Panc1 (cell line): Measurements from ENCODE around the gene CREB3L1. TPM values are rescaled to one million over a fixed set of nuclear protein-coding genes. Genes with fewer than 3 reads are reported as not detected.

Experiments
- ATAC-seq: fragments of 200-7000 bp; cut with Tn5 transposase; 2 replicates; pipeline ENCODE4 v1.9.1; 2020; ENCODE audit warnings: mild to moderate bottlenecking, moderate library complexity
- BruUV-seq: library from RNA; stranded (reverse); fragments of 400-500 nt; replicated peaks from 2 replicates; lab custom pipeline; 2021; lab: Mats Ljungman, UMichigan
- CTCF ChIA-PET: fragments of 300-600 bp; sonication (Branson Sonifier 250); formaldehyde crosslinking; loops from one replicate; lab custom pipeline; 2022; ENCODE audit warnings: antibody characterized with exemption; lab: Charles Lee
- POLR2A ChIA-PET: fragments of 300-600 bp; sonication (Branson Sonifier 250); formaldehyde crosslinking; loops from one replicate; lab custom pipeline; 2022; ENCODE audit warnings: antibody characterized with exemption; lab: Charles Lee
- DNase-seq: peaks from one replicate; pipeline ENCODE4 v3.0.0-alpha.2; 2010; ENCODE audit warnings: low read depth, low spot score
- H3K27ac ChIP-seq: 2 replicates; pipeline ENCODE4 v1.5.1; 2011; ENCODE audit warnings: mild to moderate bottlenecking, low read length, inconsistent platforms
- H3K27me3 ChIP-seq: fragments of 200-500 bp; sonication (Bioruptor generic); 2 replicates; pipeline ENCODE4 v1.6.0; 2014; ENCODE audit warnings: low read length, inconsistent platforms; ENCODE audit not compliant: control insufficient read depth, insufficient read depth
- H3K36me3 ChIP-seq: fragments of 200-500 bp; sonication (Bioruptor generic); 2 replicates; pipeline ENCODE4 v1.5.1; 2014; ENCODE audit warnings: inconsistent platforms, mild to moderate bottlenecking, low read length, moderate library complexity; ENCODE audit not compliant: control insufficient read depth, insufficient read depth
- H3K4me1 ChIP-seq: 2 replicates; pipeline ENCODE4 v1.5.1; 2011; ENCODE audit warnings: inconsistent platforms, mild to moderate bottlenecking, low read length, moderate library complexity; ENCODE audit not compliant: control insufficient read depth, insufficient read depth
- H3K4me3 ChIP-seq, 2 experiments: 2 replicates each; pipeline ENCODE4 v1.5.1; 2011 to 2012; ENCODE audit warnings: low read depth in 2 of 2, low read length in 2 of 2, mild to moderate bottlenecking in 2 of 2, inconsistent platforms in 1 of 2, moderate library complexity in 1 of 2
- H3K9me3 ChIP-seq: fragments of 200-500 bp; sonication (Bioruptor generic); 2 replicates; pipeline ENCODE4 v1.5.1; 2014; ENCODE audit warnings: low read depth, mild to moderate bottlenecking, inconsistent platforms, low read length, moderate library complexity; ENCODE audit not compliant: control insufficient read depth, insufficient read depth
- POLR2AphosphoS5 ChIP-seq: IDR thresholded peaks from 2 replicates; pipeline ENCODE4 v1.6.1; 2012; ENCODE audit warnings: mild to moderate bottlenecking, low read depth, low read length, moderate library complexity
- SIN3A ChIP-seq: IDR thresholded peaks from 2 replicates; pipeline ENCODE4 v1.6.1; 2012; ENCODE audit warnings: low read depth, mild to moderate bottlenecking, low read length, moderate library complexity, borderline replicate concordance; ENCODE audit not compliant: insufficient read depth
- TCF7L2 ChIP-seq: IDR thresholded peaks from 2 replicates; pipeline ENCODE4 v1.6.1; 2011; ENCODE audit warnings: mild to moderate bottlenecking, low read depth, low read length, inconsistent platforms
- in situ Hi-C: cut with HindIII; loops from 2 replicates; pipeline ENCODE4 v1.10.0; 2016; ENCODE audit warnings: low sequenced_read_pairs, low pct_unique_long_range_greater_than_20kb
- intact Hi-C: fragments of 100-400 bp; cut with micrococcal nuclease; formaldehyde crosslinking; loops from one replicate; pipeline ENCODE4 v1.10.0; 2022; ENCODE audit not compliant: unreplicated experiment
- total RNA-seq: library from RNA; stranded (reverse); gene quantifications from one replicate; pipeline ENCODE4 v1.2.1, GENCODE V29; 2021; ENCODE audit not compliant: unreplicated experiment
- TF ChIP-seq, protein P1 (sequence below): fragments of 450-650 bp; IDR thresholded peaks from 2 replicates; pipeline ENCODE4 v1.5.1; 2017; ENCODE audit warnings: mild to moderate bottlenecking
- TF ChIP-seq, protein P2 (sequence below), 2 experiments: IDR thresholded peaks; 2 replicates each; pipeline ENCODE4 v1.6.1; 2011 to 2012; ENCODE audit warnings: low read depth in 2 of 2, control low read depth in 1 of 2, low read length in 1 of 2, mild to moderate bottlenecking in 1 of 2, moderate library complexity in 1 of 2; ENCODE audit not compliant: insufficient read depth in 1 of 2

Gene CREB3L1
- total RNA-seq, 1 experiment from 2014 or later = 35.6 TPM

DNA sequence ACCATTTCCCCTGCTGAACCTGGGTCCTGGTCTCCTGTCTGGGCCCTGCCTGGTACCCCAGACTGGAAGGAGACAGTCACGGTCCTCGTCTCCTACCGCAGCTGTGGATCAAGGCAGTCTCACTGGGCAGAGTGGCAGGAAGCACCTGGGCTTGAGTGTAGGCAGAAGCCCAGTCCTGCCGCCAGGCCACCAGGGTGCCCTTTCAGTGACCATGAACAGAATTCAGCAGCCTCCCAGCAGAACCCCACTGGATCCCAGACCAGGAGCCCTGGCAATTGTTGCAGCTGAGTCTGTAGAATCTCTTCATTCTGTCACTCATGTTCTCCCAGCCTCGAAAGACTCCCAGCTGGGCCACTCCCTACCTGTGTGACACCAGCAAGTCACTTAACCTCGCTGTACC is 25.5 kb upstream of the CREB3L1 start:
- no peak overlapping the region for H3K27ac ChIP-seq
- ATAC-seq (no peak), DNase-seq (no peak)
- H3K36me3 ChIP-seq = no peaks in the 10 kb centered on the region
- H3K27me3 ChIP-seq = no peaks in the 10 kb centered on the region
- no peaks in the 10 kb centered on the region for H3K9me3 ChIP-seq
- CTCF ChIA-PET = no interaction called here
- POLR2A ChIA-PET = interaction anchor here (0.6 kb wide), 1 partner anchor 22 kb away, joined by 5 read pairs; no protein-coding TSS in a partner anchor
- intact Hi-C loops = no loop called here
- no peaks in the 10 kb centered on the region for H3K4me1 ChIP-seq
- no TSS peak for BruUV-seq
- in situ Hi-C loops = no loop called here
- no peak overlapping the region for H3K4me3 ChIP-seq
- TF ChIP-seq TCF7L2 (no peak), SIN3A (no peak), POLR2AphosphoS5 (no peak)
- TF ChIP-seq, protein P1, sequence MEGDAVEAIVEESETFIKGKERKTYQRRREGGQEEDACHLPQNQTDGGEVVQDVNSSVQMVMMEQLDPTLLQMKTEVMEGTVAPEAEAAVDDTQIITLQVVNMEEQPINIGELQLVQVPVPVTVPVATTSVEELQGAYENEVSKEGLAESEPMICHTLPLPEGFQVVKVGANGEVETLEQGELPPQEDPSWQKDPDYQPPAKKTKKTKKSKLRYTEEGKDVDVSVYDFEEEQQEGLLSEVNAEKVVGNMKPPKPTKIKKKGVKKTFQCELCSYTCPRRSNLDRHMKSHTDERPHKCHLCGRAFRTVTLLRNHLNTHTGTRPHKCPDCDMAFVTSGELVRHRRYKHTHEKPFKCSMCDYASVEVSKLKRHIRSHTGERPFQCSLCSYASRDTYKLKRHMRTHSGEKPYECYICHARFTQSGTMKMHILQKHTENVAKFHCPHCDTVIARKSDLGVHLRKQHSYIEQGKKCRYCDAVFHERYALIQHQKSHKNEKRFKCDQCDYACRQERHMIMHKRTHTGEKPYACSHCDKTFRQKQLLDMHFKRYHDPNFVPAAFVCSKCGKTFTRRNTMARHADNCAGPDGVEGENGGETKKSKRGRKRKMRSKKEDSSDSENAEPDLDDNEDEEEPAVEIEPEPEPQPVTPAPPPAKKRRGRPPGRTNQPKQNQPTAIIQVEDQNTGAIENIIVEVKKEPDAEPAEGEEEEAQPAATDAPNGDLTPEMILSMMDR = no peak
- TF ChIP-seq, protein P2, sequence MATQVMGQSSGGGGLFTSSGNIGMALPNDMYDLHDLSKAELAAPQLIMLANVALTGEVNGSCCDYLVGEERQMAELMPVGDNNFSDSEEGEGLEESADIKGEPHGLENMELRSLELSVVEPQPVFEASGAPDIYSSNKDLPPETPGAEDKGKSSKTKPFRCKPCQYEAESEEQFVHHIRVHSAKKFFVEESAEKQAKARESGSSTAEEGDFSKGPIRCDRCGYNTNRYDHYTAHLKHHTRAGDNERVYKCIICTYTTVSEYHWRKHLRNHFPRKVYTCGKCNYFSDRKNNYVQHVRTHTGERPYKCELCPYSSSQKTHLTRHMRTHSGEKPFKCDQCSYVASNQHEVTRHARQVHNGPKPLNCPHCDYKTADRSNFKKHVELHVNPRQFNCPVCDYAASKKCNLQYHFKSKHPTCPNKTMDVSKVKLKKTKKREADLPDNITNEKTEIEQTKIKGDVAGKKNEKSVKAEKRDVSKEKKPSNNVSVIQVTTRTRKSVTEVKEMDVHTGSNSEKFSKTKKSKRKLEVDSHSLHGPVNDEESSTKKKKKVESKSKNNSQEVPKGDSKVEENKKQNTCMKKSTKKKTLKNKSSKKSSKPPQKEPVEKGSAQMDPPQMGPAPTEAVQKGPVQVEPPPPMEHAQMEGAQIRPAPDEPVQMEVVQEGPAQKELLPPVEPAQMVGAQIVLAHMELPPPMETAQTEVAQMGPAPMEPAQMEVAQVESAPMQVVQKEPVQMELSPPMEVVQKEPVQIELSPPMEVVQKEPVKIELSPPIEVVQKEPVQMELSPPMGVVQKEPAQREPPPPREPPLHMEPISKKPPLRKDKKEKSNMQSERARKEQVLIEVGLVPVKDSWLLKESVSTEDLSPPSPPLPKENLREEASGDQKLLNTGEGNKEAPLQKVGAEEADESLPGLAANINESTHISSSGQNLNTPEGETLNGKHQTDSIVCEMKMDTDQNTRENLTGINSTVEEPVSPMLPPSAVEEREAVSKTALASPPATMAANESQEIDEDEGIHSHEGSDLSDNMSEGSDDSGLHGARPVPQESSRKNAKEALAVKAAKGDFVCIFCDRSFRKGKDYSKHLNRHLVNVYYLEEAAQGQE (IDR thresholded peaks at IDR 0.05; ENCODE audit: insufficient read depth in 1 of 2, low read depth in 2 of 2, low read length in 1 of 2) = no peak

DNA sequence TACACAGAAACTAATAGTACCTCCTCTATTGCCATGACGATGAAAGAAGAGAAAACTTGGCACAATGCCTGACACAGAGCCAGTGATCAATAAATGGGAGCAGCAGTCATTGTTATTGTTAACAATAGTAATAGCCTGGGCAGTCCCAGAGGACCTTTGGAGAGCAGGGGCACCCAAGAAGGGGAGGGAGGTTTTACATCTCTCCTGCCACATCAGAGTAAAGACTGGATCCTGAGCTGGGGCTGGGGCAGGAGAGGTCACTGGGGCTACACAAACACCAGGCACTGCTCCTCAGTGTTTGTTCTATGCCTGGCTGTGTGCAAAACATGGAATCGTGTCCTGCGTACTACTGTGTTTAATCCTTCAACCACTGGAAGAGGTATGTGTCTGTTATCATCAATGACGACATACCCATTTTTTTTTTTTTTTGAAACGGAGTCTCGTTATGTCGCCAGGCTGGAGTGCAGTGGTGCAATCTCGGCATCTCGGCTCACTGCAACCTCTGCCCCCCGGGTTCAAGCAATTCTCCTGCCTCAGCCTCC is 25.0 kb upstream of the CREB3L1 start:
- intact Hi-C loops = no loop called here

More for the DNA sequence above, 25.0 kb upstream of the CREB3L1 start:
- BruUV-seq = no TSS peak
- ChIA-PET POLR2A (interaction anchor here (0.6 to 0.7 kb wide), 2 partner anchors 22 to 310 kb away, joined by 5 to 7 read pairs; no protein-coding TSS in a partner anchor), CTCF (no interaction called here)
- Histone ChIP-seq H3K4me3 (no peak overlapping the region), H3K27me3 (no peaks in the 10 kb centered on the region), H3K4me1 (no peaks in the 10 kb centered on the region), H3K9me3 (no peaks in the 10 kb centered on the region), H3K36me3 (no peaks in the 10 kb centered on the region), H3K27ac (no peak overlapping the region)
- in situ Hi-C loops = no loop called here
- ATAC-seq (no peak), DNase-seq (no peak)
- TF ChIP-seq, protein P2 (IDR thresholded peaks at IDR 0.05; ENCODE audit: insufficient read depth in 1 of 2, low read depth in 2 of 2, low read length in 1 of 2) = no peak
- TF ChIP-seq TCF7L2 (no peak), POLR2AphosphoS5 (no peak), SIN3A (no peak)
- TF ChIP-seq, protein P1 = no peak
